Measurements from ENCODE around the gene PLS3.

- TF ChIP-seq POLR2A (IDR thresholded peaks at IDR 0.05) = no peak
- TF ChIP-seq CTCF (IDR thresholded peaks at IDR 0.05) = no peak
Measured at GRCh38 chrX:115602729-115603389, 41.9 kb downstream of the PLS3 start.

Measured in lower leg skin (tissue), 3 donors.